ENCODE data around the gene AARS2.

The AARS2 gene

DNA sequence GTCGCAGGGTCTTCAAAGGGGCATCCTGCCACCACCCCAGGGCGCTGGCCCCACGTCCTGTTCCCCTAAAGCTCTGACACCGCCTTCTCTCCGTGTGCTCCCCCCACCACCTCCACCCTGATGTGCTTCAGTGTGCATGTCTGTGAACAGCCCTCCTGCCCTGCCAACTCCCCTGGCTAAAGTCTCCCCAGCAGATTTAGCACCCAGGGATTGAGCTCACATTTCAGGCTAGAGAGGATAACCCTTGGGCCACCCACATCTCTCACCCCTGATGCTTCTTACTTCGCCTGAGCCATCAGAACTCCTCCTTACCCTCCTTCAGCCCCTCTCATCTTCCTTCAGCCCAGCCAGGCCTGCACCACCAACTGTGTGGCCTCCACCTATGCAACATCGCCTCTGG lies 35.4 kb downstream of the AARS2 start:
- TF ChIP-seq, protein P1, sequence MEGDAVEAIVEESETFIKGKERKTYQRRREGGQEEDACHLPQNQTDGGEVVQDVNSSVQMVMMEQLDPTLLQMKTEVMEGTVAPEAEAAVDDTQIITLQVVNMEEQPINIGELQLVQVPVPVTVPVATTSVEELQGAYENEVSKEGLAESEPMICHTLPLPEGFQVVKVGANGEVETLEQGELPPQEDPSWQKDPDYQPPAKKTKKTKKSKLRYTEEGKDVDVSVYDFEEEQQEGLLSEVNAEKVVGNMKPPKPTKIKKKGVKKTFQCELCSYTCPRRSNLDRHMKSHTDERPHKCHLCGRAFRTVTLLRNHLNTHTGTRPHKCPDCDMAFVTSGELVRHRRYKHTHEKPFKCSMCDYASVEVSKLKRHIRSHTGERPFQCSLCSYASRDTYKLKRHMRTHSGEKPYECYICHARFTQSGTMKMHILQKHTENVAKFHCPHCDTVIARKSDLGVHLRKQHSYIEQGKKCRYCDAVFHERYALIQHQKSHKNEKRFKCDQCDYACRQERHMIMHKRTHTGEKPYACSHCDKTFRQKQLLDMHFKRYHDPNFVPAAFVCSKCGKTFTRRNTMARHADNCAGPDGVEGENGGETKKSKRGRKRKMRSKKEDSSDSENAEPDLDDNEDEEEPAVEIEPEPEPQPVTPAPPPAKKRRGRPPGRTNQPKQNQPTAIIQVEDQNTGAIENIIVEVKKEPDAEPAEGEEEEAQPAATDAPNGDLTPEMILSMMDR (conservative IDR thresholded peaks at IDR 0.05): no peak

DNA sequence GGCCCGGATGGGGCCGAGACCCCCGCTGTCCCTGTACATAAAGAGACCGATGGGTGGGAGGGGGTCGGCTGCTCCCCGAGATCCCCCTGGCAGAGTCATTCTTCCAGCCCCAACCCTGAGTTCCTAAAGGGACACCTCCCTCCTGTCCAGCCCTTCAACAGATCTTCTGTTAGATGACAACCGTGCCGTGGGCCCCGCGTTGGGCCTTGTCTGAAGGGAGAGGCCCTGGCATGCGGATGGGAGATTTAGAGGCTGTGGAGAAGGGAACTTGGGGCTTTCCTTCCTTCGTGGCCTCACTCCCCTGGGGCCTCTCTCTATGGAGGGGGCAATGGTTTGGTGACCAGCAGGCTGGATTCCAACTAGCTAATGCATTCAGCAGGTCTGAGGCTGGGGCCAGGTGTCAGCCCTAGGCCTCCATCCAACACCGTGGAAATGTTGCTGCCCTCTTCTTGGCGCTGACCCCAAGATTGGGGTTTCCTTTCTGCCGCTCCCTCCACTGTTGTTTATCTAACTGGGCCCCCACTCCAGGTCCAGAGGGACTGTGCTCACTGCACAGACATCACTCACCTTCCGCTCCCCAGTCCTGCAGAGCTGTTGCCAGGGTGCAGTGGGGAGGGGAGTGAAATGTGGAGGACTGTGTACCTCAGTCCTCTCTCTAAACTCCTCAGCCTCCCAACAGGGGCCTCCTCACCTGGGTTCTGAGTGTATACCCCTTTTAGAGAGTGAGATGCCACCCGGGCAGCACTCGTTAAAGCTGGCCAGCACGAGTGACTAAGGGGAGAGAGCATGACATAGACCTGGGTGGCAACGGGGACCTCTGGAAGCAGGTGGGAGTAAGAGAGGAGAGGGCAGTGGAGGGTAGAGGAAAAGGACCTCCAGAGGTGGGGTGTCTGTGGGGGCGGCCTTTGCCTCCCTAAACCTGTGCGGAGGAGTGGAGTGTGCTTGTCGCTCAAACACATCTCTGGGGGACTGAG lies 36.2 kb downstream of the AARS2 start:
- TF ChIP-seq, protein P1 (conservative IDR thresholded peaks at IDR 0.05): no peak
- H3K27ac ChIP-seq: no peak overlapping the region

More for the DNA sequence above, 35.4 kb downstream of the AARS2 start:
- no peak overlapping the region for H3K27ac ChIP-seq

GRCh38 chr6:44275749-44276648 lies 37.1 kb downstream of the AARS2 start:
- peak overlapping the region; percentile 16; the same call in 1 of the 2 replicates for H3K27ac ChIP-seq
- TF ChIP-seq, protein P1 (conservative IDR thresholded peaks at IDR 0.05): no peak

- H3K27ac ChIP-seq: peak overlapping the region; percentile 16; the same call in 1 of the 2 replicates
- TF ChIP-seq, protein P1 (conservative IDR thresholded peaks at IDR 0.05): no peak
These were observed 37.8 kb downstream of the AARS2 start for GRCh38 chr6:44275271-44275748.

- no peak overlapping the region for H3K27ac ChIP-seq
- TF ChIP-seq, protein P1 (conservative IDR thresholded peaks at IDR 0.05): no peak
These were observed 39.5 kb downstream of the AARS2 start for GRCh38 chr6:44273617-44274016.

DNA sequence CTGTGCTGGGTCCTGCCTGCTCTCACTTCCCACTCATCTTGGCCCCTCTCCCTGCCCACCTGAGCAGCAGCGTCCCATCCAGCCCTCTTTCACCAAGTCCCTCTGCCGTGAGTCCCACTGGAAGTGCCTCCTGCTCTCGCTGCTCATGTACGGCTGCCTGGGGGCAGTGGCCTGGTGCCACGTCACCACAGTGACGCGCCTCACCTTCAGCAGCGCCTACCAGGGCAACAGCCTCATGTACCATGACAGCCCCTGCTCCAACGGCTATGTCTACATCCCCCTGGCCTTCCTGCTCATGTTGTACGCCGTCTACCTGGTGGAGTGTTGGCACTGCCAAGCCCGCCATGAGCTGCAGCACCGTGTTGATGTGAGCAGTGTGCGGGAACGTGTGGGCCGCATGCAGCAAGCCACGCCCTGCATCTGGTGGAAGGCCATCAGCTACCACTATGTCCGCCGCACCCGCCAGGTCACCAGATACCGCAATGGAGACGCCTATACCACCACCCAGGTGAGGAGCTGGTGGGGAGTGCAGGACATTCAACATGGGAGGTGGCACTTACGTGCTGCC lies 40.1 kb downstream of the AARS2 start:
- TF ChIP-seq, protein P1 (conservative IDR thresholded peaks at IDR 0.05): no peak
- H3K27ac ChIP-seq: no peak overlapping the region

Data from VCaP (cell line).